Left forelimb (tissue), 1 donor: Measurements from ENCODE around the gene SRGAP1.

ENCODE experiments used
- DNase-seq: peaks from one replicate; pipeline ENCODE4 v3.0.0-alpha.2; 2018; ENCODE audit warnings: low spot score

SRGAP1 gene

DNA sequence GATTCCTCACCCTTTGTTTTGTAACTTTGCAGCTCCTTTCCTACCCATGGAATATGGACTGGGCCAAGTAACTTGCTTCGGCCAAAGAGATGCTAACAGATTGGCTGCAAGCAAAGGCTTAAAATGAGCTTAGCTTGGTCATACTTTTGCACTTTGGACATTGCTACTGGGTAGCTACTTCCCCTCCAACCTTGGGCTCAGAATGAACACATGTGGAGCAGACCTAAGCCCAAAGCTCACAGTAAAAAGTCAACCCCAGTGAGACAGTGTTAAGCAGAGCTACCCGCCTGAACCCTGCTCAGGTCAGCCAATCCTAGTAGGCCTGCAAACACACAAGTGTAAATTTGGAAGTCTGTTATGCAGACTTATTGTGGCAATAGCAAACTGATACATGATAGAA, 363.0 kb downstream of the SRGAP1 start:
- DNase-seq: no peak
